Coronary artery (tissue), 2 donors: Measurements from ENCODE around the gene VWA5B2.

Experiments used
- DNase-seq: peaks from one replicate; pipeline ENCODE4 v3.0.0-alpha.2; 2017; ENCODE audit warnings: low spot score
- H3K27ac ChIP-seq, 2 donors: fragments of 200-600 bp; sonication (generic); one replicate each; pipeline ENCODE4 v1.5.1; 2016 to 2019
- H3K4me3 ChIP-seq: fragments of 200-600 bp; sonication (generic); 2 replicates; pipeline ENCODE4 v1.5.1; 2016; ENCODE audit warnings: mild to moderate bottlenecking, moderate library complexity
- TF ChIP-seq, protein P1 (sequence below): fragments of 200-600 bp; sonication (generic); IDR thresholded peaks from one replicate; pipeline ENCODE4 v1.5.1; 2019; ENCODE audit warnings: antibody characterized with exemption

Gene VWA5B2

DNA sequence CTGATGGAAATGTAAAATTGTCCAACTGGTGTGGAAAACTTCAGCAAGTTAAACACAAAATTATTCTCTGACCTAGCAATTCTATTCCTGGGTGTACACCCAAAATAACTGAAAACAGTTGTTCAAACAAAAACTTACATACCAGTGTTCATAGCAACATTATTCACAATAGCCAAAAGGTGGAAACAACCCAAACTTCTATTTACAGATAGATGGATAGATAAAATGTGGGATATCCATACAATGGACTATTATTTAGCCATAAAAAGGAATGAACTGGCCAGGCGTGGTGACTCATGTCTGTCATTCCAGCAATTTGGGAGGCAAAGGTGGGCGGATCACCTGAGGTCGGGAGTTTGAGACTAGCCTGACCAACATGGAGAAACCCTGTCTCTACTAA lies 6.9 kb upstream of the VWA5B2 start:
- Histone ChIP-seq H3K27ac (no peak overlapping the region), H3K4me3 (no peak overlapping the region)
- DNase-seq: no peak
- TF ChIP-seq, protein P1, sequence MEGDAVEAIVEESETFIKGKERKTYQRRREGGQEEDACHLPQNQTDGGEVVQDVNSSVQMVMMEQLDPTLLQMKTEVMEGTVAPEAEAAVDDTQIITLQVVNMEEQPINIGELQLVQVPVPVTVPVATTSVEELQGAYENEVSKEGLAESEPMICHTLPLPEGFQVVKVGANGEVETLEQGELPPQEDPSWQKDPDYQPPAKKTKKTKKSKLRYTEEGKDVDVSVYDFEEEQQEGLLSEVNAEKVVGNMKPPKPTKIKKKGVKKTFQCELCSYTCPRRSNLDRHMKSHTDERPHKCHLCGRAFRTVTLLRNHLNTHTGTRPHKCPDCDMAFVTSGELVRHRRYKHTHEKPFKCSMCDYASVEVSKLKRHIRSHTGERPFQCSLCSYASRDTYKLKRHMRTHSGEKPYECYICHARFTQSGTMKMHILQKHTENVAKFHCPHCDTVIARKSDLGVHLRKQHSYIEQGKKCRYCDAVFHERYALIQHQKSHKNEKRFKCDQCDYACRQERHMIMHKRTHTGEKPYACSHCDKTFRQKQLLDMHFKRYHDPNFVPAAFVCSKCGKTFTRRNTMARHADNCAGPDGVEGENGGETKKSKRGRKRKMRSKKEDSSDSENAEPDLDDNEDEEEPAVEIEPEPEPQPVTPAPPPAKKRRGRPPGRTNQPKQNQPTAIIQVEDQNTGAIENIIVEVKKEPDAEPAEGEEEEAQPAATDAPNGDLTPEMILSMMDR: no peak

- H3K27ac ChIP-seq: no peak overlapping the region
- TF ChIP-seq, protein P1: no peak
- no peak overlapping the region for H3K4me3 ChIP-seq
- no peak for DNase-seq
Observed at GRCh38 chr3:184223946-184224345, 5.4 kb upstream of the VWA5B2 start.

GRCh38 chr3:184227481-184227935 lies 1.9 kb upstream of the VWA5B2 start:
- no peak overlapping the region for H3K27ac ChIP-seq
- H3K4me3 ChIP-seq: no peak overlapping the region
- no peak for DNase-seq
- TF ChIP-seq, protein P1: peak; percentile 46

- no peak overlapping the region for H3K27ac ChIP-seq
- DNase-seq: no peak
- TF ChIP-seq, protein P1: no peak
- peak overlapping the region; percentile 73 for H3K4me3 ChIP-seq
Observed at GRCh38 chr3:184228376-184229137, 828 bp upstream of the VWA5B2 start.

GRCh38 chr3:184230081-184230602 lies 757 bp downstream of the VWA5B2 start:
- Histone ChIP-seq H3K27ac (no peak overlapping the region), H3K4me3 (peak overlapping the region; percentile 73)
- TF ChIP-seq, protein P1: no peak
- no peak for DNase-seq

DNA sequence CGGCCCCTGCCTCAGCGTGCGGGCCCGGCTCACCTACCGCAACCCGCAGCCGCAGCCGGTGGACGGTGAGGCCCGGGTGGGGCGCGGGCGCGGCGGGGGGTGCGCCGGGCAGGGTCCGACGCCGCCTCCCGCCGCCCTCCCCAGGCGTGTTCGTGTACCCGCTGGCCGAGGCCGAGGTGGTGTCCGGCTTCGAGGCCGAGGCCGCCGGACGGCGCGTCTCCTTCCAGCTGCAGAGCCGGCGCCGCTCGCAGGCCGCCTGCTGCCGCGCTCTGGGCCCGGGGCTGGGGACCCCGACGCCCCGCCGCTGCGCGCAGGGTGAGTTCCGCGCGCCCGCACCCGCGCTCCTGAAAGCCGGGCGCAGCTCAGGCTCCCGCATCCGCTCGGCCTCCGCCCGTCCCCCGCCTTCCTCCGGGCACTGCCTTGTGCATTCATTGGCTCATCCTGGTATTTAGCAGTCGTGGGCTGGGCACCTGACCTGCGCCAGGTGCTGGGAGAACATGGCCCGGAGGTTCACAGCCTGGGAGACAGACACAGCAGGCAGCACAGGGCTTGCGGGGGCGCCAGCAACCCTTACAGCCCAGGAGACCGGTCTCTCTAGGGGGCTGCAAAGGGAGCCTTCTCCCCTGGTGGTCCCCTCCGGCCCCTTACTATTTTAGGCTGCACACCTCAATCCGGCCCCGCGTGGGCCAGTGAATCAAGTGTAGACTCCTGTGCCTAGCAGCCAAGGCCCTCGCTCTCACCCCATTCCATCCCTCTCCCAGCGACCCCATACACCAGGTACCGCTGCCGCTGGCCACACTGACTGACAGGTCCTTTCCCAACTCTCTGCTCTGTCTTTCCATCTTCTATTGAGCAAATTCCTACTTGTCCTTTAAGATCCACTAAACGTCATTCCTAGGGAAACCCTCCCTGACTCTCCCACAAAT lies 1.5 kb downstream of the VWA5B2 start:
- no peak for DNase-seq
- Histone ChIP-seq H3K27ac (no peak overlapping the region), H3K4me3 (peak overlapping the region; percentile 73)
- TF ChIP-seq, protein P1: no peak
